H1 (cell line): ENCODE data around the gene VSNL1.

Experiments
- CREB1 ChIP-seq: IDR thresholded peaks from 2 replicates; pipeline ENCODE4 v1.6.1; 2012; ENCODE audit warnings: inconsistent platforms
- CTCF ChIP-seq, 3 experiments: IDR thresholded peaks; 1 replicate in 2 of 3; 2 replicates in 1 of 3; pipeline versions ENCODE4 v1.5.1 to v1.6.1; 2011; ENCODE audit warnings: low read length in 3 of 3, mild to moderate bottlenecking in 3 of 3, inconsistent platforms in 2 of 3, low read depth in 1 of 3, moderate library complexity in 1 of 3; ENCODE audit not compliant: insufficient read depth in 1 of 3; ENCODE audit errors: control extremely low read depth in 1 of 3
- EGR1 ChIP-seq: IDR thresholded peaks from 2 replicates; pipeline ENCODE4 v1.6.1; 2011; ENCODE audit warnings: low read depth, low read length, borderline replicate concordance
- EP300 ChIP-seq, 2 experiments: IDR thresholded peaks; 1 replicate in 1 of 2; 2 replicates in 1 of 2; pipeline ENCODE4 v1.6.1; 2011 to 2012; ENCODE audit warnings: low read depth in 2 of 2, low read length in 2 of 2, mild to moderate bottlenecking in 2 of 2, borderline replicate concordance in 1 of 2, inconsistent platforms in 1 of 2, moderate library complexity in 1 of 2
- POLR2A ChIP-seq, 2 experiments: IDR thresholded peaks; 1 replicate in 1 of 2; 2 replicates in 1 of 2; pipeline ENCODE4 v1.6.1; 2011; ENCODE audit warnings: low read depth in 2 of 2, low read length in 2 of 2, mild to moderate bottlenecking in 2 of 2; ENCODE audit errors: control extremely low read depth in 1 of 2
- POLR2AphosphoS5 ChIP-seq: IDR thresholded peaks from 2 replicates; pipeline ENCODE4 v1.6.1; 2011; ENCODE audit warnings: low read depth, low read length
- TBP ChIP-seq: IDR thresholded peaks from 2 replicates; pipeline ENCODE4 v1.6.1; 2011; ENCODE audit warnings: low read depth, low read length, improper control_type of control experiment
- TCF12 ChIP-seq: IDR thresholded peaks from 2 replicates; pipeline ENCODE4 v1.6.1; 2011; ENCODE audit warnings: low read depth, mild to moderate bottlenecking, low read length
- USF2 ChIP-seq: IDR thresholded peaks from 2 replicates; pipeline ENCODE4 v1.6.1; 2011; ENCODE audit warnings: low read length, improper control_type of control experiment

- TF ChIP-seq CTCF (IDR thresholded peaks at IDR 0.05; ENCODE audit: control extremely low read depth in 1 of 3, insufficient read depth in 1 of 3, low read depth in 1 of 3, low read length in 3 of 3) (no peak), EP300 (IDR thresholded peaks at IDR 0.05; ENCODE audit: borderline replicate concordance in 1 of 2, low read depth in 2 of 2, low read length in 2 of 2) (no peak), POLR2A (IDR thresholded peaks at IDR 0.05; ENCODE audit: control extremely low read depth in 1 of 2, low read depth in 2 of 2, low read length in 2 of 2) (no peak), TBP (no peak), EGR1 (no peak), CREB1 (no peak), POLR2AphosphoS5 (no peak), TCF12 (no peak), USF2 (no peak)
These were observed 52.9 kb downstream of the VSNL1 start for GRCh38 chr2:17593445-17593840.
